HepG2 (cell line): Measurements from ENCODE around the gene KLHL35. TPM values are rescaled to one million over a fixed set of nuclear protein-coding genes. Genes with fewer than 3 reads are reported as not detected.

Experiments used
- HNF1A ChIP-seq, 2 experiments: sonication (generic) in 1 of 2; formaldehyde crosslinking in 1 of 2; IDR thresholded peaks; 2 replicates each; pipeline versions ENCODE4 v1.4.0 to v1.6.1; 2016 to 2020; ENCODE audit warnings: borderline replicate concordance in 1 of 2, low read depth in 1 of 2, mild to moderate bottlenecking in 1 of 2, missing genetic modification reagents in 1 of 2
- MEIS2 ChIP-seq: sonication (generic); formaldehyde crosslinking; IDR thresholded peaks from 2 replicates; pipeline ENCODE4 v1.9.0; 2021; ENCODE audit warnings: mild to moderate bottlenecking, missing genetic modification reagents
- PRDM10 ChIP-seq: sonication (generic); formaldehyde crosslinking; IDR thresholded peaks from 2 replicates; pipeline ENCODE4 v1.4.0; 2020; ENCODE audit warnings: low read depth, missing genetic modification reagents
- TCF7 ChIP-seq: sonication (generic); IDR thresholded peaks from 2 replicates; pipeline ENCODE4 v1.6.1; 2016; ENCODE audit warnings: antibody characterized with exemption, low read depth
- ZNF234 ChIP-seq: sonication (generic); formaldehyde crosslinking; conservative IDR thresholded peaks from 2 replicates; pipeline ENCODE4 v1.5.1; 2020; ENCODE audit warnings: mild to moderate bottlenecking, missing genetic modification reagents
- ZNF609 ChIP-seq: sonication (generic); formaldehyde crosslinking; IDR thresholded peaks from 2 replicates; pipeline ENCODE4 v1.4.0; 2020; ENCODE audit warnings: mild to moderate bottlenecking, missing genetic modification reagents, borderline replicate concordance
- ZNF768 ChIP-seq: sonication (generic); formaldehyde crosslinking; IDR thresholded peaks from 2 replicates; pipeline ENCODE4 v1.4.0; 2020; ENCODE audit warnings: missing genetic modification reagents
- polyA plus RNA-seq, 8 experiments: library from polyadenylated mRNA; depleted of rRNA in 3 of 8; stranded (reverse) in 7 of 8; unstranded in 1 of 8; fragments of >200 nt; fragmentation: Illumina TruSeq in 4 of 8; extraction: Trizol in 4 of 8; gene quantifications; 2 replicates each; pipeline versions ENCODE4 v1.2.1 to v1.2.3, GENCODE V29; 2011 to 2016; ENCODE audit warnings: low read depth in 4 of 8, missing spikeins in 1 of 8, mixed read lengths in 1 of 8; ENCODE audit not compliant: insufficient read depth in 1 of 8
- total RNA-seq, 5 experiments: library from RNA; depleted of rRNA; stranded (reverse); fragments of >200 nt; fragmentation: Illumina TruSeq; extraction: Trizol; gene quantifications; 2 replicates each; pipeline ENCODE4 v1.2.3, GENCODE V29; 2016; ENCODE audit warnings: low read depth in 1 of 5
- TF ChIP-seq, protein P1 (sequence below): sonication (generic); formaldehyde crosslinking; IDR thresholded peaks from 2 replicates; pipeline ENCODE4 v1.5.1; 2020; ENCODE audit warnings: mild to moderate bottlenecking, moderate library complexity, missing genetic modification reagents

The KLHL35 gene
- total and polyA plus RNA-seq, 2 of the 13 experiments (the other 11 are each of a cell fraction or from before 2014, with no cell fraction given) = not detected

DNA sequence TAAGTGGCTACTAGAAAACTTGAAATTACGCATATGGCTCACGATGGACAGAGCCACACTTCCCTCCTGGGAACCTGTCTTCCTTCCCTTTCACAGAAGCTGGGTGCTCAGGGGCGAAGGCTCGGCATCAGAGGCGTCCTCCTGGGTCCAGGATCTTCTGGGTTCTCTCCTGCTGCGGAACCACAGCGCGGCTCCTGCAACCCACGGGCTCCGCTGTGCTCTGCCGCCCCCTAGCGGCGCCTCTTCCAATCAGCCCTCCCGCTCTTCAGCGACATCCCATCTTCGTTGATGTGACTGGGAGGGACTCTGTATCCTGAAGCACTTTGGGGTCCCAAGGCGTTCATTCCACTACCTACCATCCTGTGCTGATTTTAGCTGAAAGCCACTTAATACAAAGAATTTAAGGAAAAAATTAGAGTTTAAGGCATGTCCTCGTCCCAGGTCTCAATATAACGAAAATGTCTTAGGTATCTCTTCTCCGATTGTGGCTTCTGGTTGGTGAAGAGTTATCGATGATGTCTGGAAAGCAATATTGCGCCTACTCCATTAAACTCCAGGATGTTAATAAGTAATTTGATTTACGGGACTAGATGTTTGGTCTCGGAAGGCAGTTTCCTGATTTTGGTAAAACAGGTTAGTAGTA is 48.4 kb downstream of the KLHL35 start (continued):
- TF ChIP-seq HNF1A (IDR thresholded peaks at IDR 0.05; ENCODE audit: low read depth) (no peak), HNF1A (CRISPR knock-in tag; IDR thresholded peaks at IDR 0.05; ENCODE audit: borderline replicate concordance) (no peak), TCF7 (no peak), ZNF234 (CRISPR knock-in tag) (no peak), ZNF609 (no peak), PRDM10 (CRISPR knock-in tag) (no peak), MEIS2 (CRISPR knock-in tag) (no peak), ZNF768 (CRISPR knock-in tag) (peak; percentile 38; the same call in 1 of the 2 replicates)
- TF ChIP-seq, protein P1, sequence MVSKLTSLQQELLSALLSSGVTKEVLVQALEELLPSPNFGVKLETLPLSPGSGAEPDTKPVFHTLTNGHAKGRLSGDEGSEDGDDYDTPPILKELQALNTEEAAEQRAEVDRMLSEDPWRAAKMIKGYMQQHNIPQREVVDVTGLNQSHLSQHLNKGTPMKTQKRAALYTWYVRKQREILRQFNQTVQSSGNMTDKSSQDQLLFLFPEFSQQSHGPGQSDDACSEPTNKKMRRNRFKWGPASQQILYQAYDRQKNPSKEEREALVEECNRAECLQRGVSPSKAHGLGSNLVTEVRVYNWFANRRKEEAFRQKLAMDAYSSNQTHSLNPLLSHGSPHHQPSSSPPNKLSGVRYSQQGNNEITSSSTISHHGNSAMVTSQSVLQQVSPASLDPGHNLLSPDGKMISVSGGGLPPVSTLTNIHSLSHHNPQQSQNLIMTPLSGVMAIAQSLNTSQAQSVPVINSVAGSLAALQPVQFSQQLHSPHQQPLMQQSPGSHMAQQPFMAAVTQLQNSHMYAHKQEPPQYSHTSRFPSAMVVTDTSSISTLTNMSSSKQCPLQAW (CRISPR knock-in tag) = 0 out of 2 replicates have a peak, but pooled peaks have one; percentile 31
